Heart right ventricle (tissue), 12 donors: ENCODE measurements around the gene SYTL3. TPM values are rescaled to one million over a fixed set of nuclear protein-coding genes. Genes with fewer than 3 reads are reported as not detected.

ENCODE experiments used
- microRNA-seq, 2 donors: library from miRNA; unstranded; fragments of <30 nt; microRNA quantifications; one replicate each; pipeline ENCODE4 v1.2.0, GENCODE V29; 2021
- polyA plus RNA-seq, 2 donors: library from polyadenylated mRNA; stranded (reverse); fragments of 200-250 nt; gene quantifications; one replicate each; pipeline ENCODE4 v1.2.3, GENCODE V29; 2013
- total RNA-seq, 10 donors: library from RNA; stranded (reverse); fragmentation: NEBNext Ultra II Directional in 3 of 10; extraction: Animal tissue kit (Norgen Biotek cat#: 25700) in 3 of 10; gene quantifications; one replicate each; pipeline versions ENCODE4 v1.2.1 to v1.2.4, GENCODE V29; 2021 to 2023
- donor health status: ischemic (EF 13 %, LVEDD 7.1; RV severe dilation, severe dysfunction).
- donor health status: healthy with polysubstance abuse.
- donor health status: DM: no; HTN: yes; CAD: no.
- donor health status: DM: no; HTN: no; CAD: no.
- donor health status: ischemic (EF 25% LVEDD 6.9; RV normal size, moderate dysfunction).
- donor health status: ischemic (EF 25% LVEDD 5.7; RV mildly dilated, moderate dysfunction).
- donor health status: healthy.
- donor health status: nonischemic (EF 11% LVEDD 7.7; RV severe dilation, severe dysfunction).
- donor health status: DM: yes; HTN: yes; CAD: no.
- donor health status: PGD.
- donor health status: ischemic (EF 29% LVEDD 5.4; RV normal size, mild dysfunction).
- donor health status: nonischemic (EF 23%, LVEDD 6.1; RV moderate dilation, normal function).

The SYTL3 gene
- total and polyA plus RNA-seq, 12 donors, result 3.6 to 11.9 (median 8.1) TPM

Small RNA genes within 50 kb of the gene (microRNA-seq; reads per million reads assigned to microRNA genes)
- gene MIR3918 (0 reads per million in 2 donors), gene MIR7161 (0 reads per million in 2 donors)

Other genes starting within 250 kb of the SYTL3 start
- 10 to 100 TPM in 4 of 10 donors, 1 to 10 TPM in 6; 7.3 to 13.4 (median 9.8) TPM for gene TMEM181, start 90.0 kb upstream of the SYTL3 start, total RNA-seq
- gene TMEM181, start 90.0 kb upstream of the SYTL3 start, polyA plus RNA-seq, result 1 to 10 TPM; 5.9 to 8.9 TPM
- gene DYNLT1, start 5.3 kb upstream of the SYTL3 start, total RNA-seq, result 100 to 1,000 TPM; 110 to 173 (median 122) TPM
- 100 to 1,000 TPM; 106 to 211 TPM for gene DYNLT1, start 5.3 kb upstream of the SYTL3 start, polyA plus RNA-seq
- 100 to 1,000 TPM; 148 to 227 (median 186) TPM for gene EZR, start 169.3 kb downstream of the SYTL3 start, total RNA-seq
- 100 to 1,000 TPM in 1 of 2 donors, 10 to 100 TPM in 1; 90.3 to 322 TPM for gene EZR, start 169.3 kb downstream of the SYTL3 start, polyA plus RNA-seq